ENCODE results near the gene DRAP1.
"Not testable (repeated sequence)": the region's sequence is repeated elsewhere in the genome, so short reads cannot be mapped to it uniquely, and the experiment has no call there.

DRAP1 gene

GRCh38 chr11:65886826-65887722, 32.2 kb upstream of the DRAP1 start:
- DNase-seq (ENCODE audit: low read depth) = no peak

- no peak for DNase-seq (ENCODE audit: low read depth)
Observed at GRCh38 chr11:65887723-65888162, 31.5 kb upstream of the DRAP1 start.

DNA sequence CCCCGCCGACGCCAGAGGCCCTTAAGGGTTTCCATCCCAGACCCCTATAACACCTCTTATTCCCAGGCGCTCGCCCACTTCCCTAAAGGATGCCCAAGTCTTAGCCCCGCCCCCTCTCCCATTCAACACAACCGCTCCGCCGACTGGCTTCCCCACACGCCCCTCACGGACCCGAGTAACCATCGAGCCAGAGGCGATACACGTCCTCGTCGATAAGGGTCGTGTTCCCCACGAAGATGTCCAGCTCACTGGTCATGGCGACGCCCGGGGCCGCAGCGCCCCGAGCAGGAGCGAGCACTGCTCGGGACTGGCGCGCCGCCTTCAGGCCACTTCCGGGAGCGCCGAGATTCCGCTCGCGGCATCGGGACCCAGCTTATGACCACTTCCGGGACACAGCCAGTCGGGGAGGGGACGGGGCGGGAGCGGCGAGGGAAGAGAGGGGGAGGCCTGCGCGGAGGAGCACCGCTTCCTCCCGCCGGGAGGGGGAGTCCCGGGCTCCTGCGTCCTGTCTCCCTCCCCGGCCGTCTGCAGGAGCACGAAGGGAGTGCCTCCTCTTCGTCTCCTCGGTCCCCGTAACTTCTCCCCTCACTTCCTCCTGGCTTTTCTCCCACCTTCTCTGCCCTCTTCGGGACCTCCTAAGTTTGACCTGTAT, 30.9 kb upstream of the DRAP1 start, which contains the start of gene FIBP:
FIBP (minus strand) TSS at position 309 of the 652 bp plus-strand sequence; CDS start at position 256, 53 bp downstream.
- peak; percentile 97 for DNase-seq (ENCODE audit: low read depth)

DNA sequence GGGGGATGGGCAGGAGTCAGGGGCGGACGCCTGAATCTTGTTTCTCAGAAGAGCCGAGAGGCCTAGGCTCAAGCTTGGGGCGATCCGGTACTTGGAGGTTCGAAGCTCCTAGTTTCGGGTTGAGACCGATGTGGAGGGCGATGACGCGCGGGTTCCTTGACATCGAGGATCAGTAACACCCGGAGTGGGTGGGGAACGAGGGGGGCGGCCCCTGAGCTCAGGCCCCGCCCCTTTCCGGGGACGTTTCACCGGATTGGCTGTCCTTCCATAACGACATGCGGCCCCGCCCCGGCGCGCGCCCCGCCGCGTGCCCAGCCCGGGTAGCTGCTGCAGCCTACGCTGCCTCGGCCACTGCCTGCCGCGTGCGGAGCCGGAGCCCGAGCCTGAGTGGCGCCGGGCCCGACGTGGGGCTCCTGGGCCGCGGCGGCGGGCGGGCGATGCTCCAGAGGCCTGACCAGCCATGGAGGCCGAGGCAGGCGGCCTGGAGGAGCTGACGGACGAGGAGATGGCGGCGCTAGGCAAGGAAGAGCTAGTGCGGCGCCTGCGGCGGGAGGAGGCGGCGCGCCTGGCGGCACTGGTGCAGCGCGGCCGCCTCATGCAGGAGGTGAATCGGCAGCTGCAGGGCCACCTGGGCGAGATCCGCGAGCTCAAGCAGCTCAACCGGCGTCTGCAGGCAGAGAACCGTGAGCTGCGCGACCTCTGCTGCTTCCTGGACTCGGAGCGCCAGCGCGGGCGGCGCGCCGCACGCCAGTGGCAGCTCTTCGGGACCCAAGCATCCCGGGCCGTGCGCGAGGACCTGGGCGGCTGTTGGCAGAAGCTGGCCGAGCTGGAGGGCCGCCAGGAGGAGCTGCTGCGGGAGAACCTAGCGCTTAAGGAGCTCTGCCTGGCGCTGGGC, 28.7 kb upstream of the DRAP1 start, which contains the start of gene CCDC85B:
CCDC85B (plus strand) TSS at position 350 of the 895 bp plus-strand sequence; CDS start at position 461, 111 bp downstream.
- DNase-seq (ENCODE audit: low read depth) = peak; percentile 96

DNA sequence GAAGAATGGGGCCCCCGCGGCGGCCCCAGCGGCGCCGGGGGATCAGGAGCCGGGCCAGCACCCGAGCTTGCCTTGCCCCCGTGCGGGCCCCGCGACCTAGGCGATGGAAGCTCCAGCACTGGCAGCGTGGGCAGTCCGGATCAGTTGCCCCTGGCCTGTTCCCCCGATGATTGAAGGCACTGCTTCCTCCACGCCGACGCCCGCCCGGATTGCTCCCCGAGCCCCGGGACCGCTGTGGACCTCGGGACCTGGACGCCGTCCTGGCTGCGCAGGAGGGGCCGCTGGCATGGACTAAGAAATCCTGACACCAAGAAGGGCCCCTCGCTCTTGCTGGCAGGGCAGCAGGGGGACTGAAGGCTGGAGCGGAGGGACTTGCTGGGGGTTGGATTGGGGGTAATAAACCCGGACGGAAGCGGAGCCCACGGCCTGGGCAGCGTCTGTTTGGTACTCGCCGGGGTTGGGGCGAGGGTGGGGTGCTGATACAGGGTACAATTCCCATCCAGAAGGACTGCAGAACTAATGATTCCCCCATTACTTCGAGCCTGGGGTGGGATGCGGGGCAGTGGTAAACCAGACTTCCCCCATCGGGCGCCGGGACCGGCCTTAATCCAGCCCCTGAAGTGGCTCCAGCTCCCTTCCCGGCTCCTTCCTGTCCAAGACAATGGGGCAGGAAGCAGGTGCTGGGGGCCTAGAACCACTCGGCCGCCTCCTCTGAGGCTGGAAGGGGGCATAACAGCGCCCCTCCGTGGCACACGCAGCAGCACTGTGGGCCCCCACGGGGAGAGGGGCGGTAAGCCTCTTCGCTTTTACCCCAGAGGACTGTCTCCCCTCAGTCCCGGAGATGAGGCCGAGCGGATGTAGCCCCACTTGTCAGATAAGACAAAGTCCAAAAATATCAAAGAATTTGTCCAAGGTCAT, 27.7 kb upstream of the DRAP1 start:
- DNase-seq (ENCODE audit: low read depth) = no peak

- not testable (repeated sequence) for DNase-seq (ENCODE audit: low read depth)
Observed at GRCh38 chr11:65892137-65892540, 27.1 kb upstream of the DRAP1 start.

GRCh38 chr11:65892661-65893317, 26.4 kb upstream of the DRAP1 start:
- no peak for DNase-seq (ENCODE audit: low read depth)

DNA sequence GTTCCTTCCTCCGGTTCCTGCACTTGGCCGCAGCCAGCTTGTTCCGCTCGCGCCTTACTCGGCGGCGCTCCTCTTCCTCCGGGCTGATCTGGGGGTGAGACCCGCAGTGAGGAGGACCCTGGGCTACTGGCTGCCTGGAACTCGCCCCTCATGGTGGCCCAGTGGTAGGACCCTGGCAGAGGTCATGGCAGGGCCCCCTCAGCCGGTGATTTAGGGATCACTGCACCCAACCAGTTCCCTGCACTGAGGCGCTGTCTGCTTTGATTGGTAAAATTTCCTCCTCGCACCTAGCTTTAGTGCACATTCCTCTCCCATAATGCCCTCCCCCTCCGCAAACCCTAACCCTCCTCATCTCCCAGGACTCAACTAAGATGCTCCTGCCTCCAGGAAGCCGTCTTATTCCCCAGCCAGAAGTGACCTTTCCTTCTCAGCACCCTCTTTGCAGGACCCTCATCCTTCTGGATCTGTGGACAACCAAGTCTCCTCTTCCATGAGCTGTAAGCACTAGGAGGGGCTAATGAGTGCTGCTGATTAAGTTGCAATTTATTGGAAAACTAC, 25.1 kb upstream of the DRAP1 start:
- no peak for DNase-seq (ENCODE audit: low read depth)

GRCh38 chr11:65895482-65895981, 23.7 kb upstream of the DRAP1 start:
- no peak for DNase-seq (ENCODE audit: low read depth)

GRCh38 chr11:65896034-65896999, 22.9 kb upstream of the DRAP1 start:
- no peak for DNase-seq (ENCODE audit: low read depth)

GRCh38 chr11:65897020-65897471, 22.2 kb upstream of the DRAP1 start:
- DNase-seq (ENCODE audit: low read depth) = no peak

DNA sequence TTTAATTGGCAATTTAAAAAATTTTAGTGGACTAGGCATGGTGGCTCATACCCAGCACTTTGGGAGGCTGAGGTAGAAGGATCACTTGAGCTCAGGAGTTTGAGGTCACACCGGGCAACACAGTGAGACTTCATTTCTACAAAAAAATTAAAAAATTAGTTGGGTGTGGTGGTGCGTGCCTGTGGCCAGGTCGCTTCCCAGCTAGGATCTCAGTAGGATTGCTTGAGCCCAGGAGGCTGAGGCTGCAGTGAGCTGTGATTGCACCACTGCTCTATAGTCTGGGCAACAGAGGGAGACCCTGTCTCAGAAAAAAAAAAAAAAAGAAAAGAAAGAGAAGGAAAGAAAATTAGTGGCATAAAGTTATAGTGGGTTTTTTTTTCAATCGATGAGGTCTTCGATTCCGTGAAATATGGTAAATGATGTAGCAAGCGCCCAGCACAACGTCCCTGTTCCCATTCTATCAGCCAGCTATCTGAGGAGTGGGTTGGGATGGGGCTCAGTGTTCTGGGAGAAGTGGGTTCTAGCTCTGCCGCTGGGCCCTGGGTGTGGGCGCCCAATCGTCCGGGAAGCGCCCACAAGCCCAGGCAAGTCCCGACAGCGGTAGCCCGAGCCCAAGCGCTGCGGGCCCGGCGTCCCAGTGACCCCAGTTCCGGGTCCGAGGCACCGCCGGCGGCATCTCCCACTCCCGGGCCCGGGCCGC, 20.4 kb upstream of the DRAP1 start:
- DNase-seq (ENCODE audit: low read depth) = no peak

GRCh38 chr11:65899356-65900124, 19.7 kb upstream of the DRAP1 start:
- no peak for DNase-seq (ENCODE audit: low read depth)

GRCh38 chr11:65900125-65900898, 18.9 kb upstream of the DRAP1 start, which contains the start of gene FOSL1:
FOSL1 (minus strand) TSS chr11:65900388; CDS start chr11:65900339, 49 bp downstream.
- peak; percentile 91 for DNase-seq (ENCODE audit: low read depth)

GRCh38 chr11:65900899-65901180, 18.4 kb upstream of the DRAP1 start:
- no peak for DNase-seq (ENCODE audit: low read depth)

GRCh38 chr11:65903068-65903481, 16.2 kb upstream of the DRAP1 start:
- DNase-seq (ENCODE audit: low read depth) = no peak
